Measurements from ENCODE around the gene DERA.
"Not testable (repeated sequence)": the region's sequence is repeated elsewhere in the genome, so short reads cannot be mapped to it uniquely, and the experiment has no call there.

Gene DERA

GRCh38 chr12:15956413-15957185, 45.5 kb downstream of the DERA start:
- Mint-ChIP-seq H3K27me3 (no peaks in the 10 kb centered on the region), H3K4me1 (peaks cover 2% of the 10 kb centered on the region), H3K4me3 (no peak overlapping the region), H3K36me3 (peaks cover 18% of the 10 kb centered on the region), H3K27ac (no peak overlapping the region), H3K9me3 (no peaks in the 10 kb centered on the region)
- DNase-seq (ENCODE audit: low spot score in 2 of 2): no peak
- ATAC-seq (ENCODE audit: low read depth): no peak

DNA sequence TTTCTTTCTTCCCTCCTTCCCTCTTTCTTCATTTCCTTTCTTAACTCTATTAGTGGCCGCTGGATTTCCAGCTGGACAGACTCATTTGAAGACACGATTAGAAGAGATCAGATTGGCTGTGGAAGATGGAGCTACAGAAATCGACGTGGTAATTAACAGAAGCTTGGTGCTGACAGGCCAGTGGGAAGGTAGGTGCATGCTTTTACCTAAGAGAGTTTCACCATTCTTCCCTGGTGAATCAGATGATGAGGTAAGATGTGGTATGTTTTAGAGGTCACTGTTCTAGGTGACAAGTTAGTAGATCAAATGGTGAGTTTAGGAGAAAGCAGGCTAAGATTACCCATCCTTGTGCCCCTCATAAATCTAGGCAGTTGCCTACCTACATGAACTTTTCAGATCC, 51.6 kb downstream of the DERA start:
- ATAC-seq (ENCODE audit: low read depth) (no peak), DNase-seq (ENCODE audit: low spot score in 2 of 2) (no peak)
- Mint-ChIP-seq H3K27ac (no peak overlapping the region), H3K36me3 (peaks cover 31% of the 10 kb centered on the region), H3K27me3 (no peaks in the 10 kb centered on the region), H3K4me1 (peaks cover 3% of the 10 kb centered on the region), H3K9me3 (no peaks in the 10 kb centered on the region), H3K4me3 (no peak overlapping the region)

- Mint-ChIP-seq H3K36me3 (peaks cover 33% of the 10 kb centered on the region), H3K4me3 (no peak overlapping the region), H3K9me3 (no peaks in the 10 kb centered on the region), H3K27me3 (no peaks in the 10 kb centered on the region), H3K4me1 (peaks cover 3% of the 10 kb centered on the region), H3K27ac (no peak overlapping the region)
- DNase-seq (ENCODE audit: low spot score in 2 of 2) (no peak), ATAC-seq (ENCODE audit: low read depth) (no peak)
Measured at GRCh38 chr12:15963271-15963670, 52.1 kb downstream of the DERA start.

DNA sequence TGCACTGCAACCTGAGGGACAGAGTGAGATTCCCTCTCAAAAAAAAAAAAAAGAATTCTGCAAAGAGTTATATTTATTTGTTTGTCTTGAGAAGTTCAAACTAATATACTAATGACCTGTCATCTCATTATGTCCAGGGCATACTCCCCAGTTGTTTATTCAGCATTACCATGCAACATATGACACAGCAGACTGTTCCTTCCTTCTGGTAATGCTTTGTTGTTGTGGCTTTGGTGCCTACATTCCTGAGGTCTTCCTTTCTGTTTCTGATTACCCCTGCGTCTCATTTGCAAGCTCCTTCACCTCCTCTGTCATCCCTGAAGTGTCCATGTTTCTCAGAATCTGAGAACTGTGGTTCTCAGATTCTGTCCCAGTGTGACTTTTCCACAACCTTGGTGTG, 55.3 kb downstream of the DERA start:
- no peaks in the 10 kb centered on the region for H3K27me3 Mint-ChIP-seq
- peaks cover 6% of the 10 kb centered on the region for H3K4me1 Mint-ChIP-seq
- no peak for ATAC-seq (ENCODE audit: low read depth)
- H3K4me3 Mint-ChIP-seq: no peak overlapping the region
- peaks cover 32% of the 10 kb centered on the region for H3K36me3 Mint-ChIP-seq
- DNase-seq (ENCODE audit: low spot score in 2 of 2): no peak
- H3K27ac Mint-ChIP-seq: no peak overlapping the region
- H3K9me3 Mint-ChIP-seq: no peaks in the 10 kb centered on the region

DNA sequence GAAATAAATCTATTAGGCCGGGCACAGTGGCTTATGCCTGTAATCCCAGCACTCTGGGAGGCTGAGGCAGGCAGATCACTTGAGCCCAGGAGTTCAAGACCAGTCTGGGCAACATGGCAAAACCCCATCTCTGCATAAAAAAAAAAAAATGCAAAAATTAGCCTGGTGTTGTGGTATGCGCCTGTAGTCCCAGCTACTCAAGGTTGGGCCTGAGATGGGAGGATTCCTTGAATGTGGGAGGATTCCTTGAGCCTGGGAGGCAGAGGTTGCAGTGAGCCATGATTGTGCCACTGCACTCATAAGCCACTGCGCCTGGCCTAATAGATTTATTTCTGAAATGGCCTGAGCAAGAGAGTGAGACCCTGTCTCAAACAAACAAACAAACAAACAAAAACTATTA, 55.9 kb downstream of the DERA start:
- H3K27ac Mint-ChIP-seq; DNase-seq (ENCODE audit: low spot score in 2 of 2); H3K4me1 Mint-ChIP-seq; ATAC-seq (ENCODE audit: low read depth); H3K9me3 Mint-ChIP-seq; H3K4me3 Mint-ChIP-seq; H3K27me3 Mint-ChIP-seq: not testable (repeated sequence)
- H3K36me3 Mint-ChIP-seq: peaks cover 30% of the 10 kb centered on the region

DNA sequence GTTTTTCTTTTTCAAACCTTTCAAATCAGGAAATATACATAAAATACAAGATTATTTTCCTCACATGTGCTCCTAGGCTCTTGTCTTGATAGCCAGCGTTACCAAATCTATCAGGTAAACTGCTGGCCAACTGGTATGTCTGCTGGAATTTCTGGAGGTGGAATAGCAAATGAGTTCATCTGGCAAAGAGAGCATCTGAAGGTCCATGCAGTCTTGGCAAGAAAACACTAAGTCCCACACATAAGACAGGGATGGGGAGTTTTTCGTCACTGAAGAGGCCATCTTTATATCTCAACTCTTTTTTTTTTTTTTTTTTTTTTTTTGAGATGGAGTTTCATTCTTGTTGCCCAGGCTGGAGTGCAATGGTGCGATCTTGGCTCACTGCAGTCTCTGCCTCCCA, 60.1 kb downstream of the DERA start:
- no peak for ATAC-seq (ENCODE audit: low read depth)
- H3K27me3 Mint-ChIP-seq: no peaks in the 10 kb centered on the region
- no peak overlapping the region for H3K4me3 Mint-ChIP-seq
- no peak for DNase-seq (ENCODE audit: low spot score in 2 of 2)
- H3K4me1 Mint-ChIP-seq: peaks cover 6% of the 10 kb centered on the region
- H3K27ac Mint-ChIP-seq: no peak overlapping the region
- H3K36me3 Mint-ChIP-seq: peaks cover 24% of the 10 kb centered on the region
- H3K9me3 Mint-ChIP-seq: no peaks in the 10 kb centered on the region

DNA sequence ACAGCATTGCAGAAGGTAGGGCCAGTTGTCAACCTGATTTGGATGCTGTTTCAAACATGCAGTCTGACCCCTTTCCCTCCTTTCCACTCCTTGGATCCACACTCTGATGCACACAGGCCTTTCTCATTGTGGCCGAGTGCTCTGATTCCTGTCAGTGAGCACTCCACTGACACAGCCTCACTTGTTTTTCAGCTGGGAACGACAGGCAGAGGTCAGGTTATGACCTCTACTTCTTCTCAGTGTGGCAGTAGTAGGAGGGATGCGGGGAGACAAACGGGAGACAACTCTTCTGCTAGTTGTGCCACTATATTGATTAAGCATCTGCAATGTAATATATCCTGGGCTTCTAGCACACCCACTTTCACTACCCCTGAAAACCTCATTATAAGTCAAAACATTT, 61.8 kb downstream of the DERA start:
- H3K27ac Mint-ChIP-seq: no peak overlapping the region
- DNase-seq (ENCODE audit: low spot score in 2 of 2) (no peak), ATAC-seq (ENCODE audit: low read depth) (no peak)
- H3K27me3 Mint-ChIP-seq: no peaks in the 10 kb centered on the region
- H3K4me3 Mint-ChIP-seq: no peak overlapping the region
- H3K36me3 Mint-ChIP-seq: peaks cover 26% of the 10 kb centered on the region
- H3K4me1 Mint-ChIP-seq: peaks cover 3% of the 10 kb centered on the region
- H3K9me3 Mint-ChIP-seq: no peaks in the 10 kb centered on the region

GRCh38 chr12:15977999-15978951, 67.1 kb downstream of the DERA start:
- H3K27me3 Mint-ChIP-seq: no peaks in the 10 kb centered on the region
- H3K4me3 Mint-ChIP-seq: no peak overlapping the region
- no peaks in the 10 kb centered on the region for H3K9me3 Mint-ChIP-seq
- peak overlapping the region; percentile 78 for H3K27ac Mint-ChIP-seq
- H3K4me1 Mint-ChIP-seq: no peaks in the 10 kb centered on the region
- DNase-seq (ENCODE audit: low spot score in 2 of 2): no peak
- peaks cover 19% of the 10 kb centered on the region for H3K36me3 Mint-ChIP-seq
- ATAC-seq (ENCODE audit: low read depth): no peak

DNA sequence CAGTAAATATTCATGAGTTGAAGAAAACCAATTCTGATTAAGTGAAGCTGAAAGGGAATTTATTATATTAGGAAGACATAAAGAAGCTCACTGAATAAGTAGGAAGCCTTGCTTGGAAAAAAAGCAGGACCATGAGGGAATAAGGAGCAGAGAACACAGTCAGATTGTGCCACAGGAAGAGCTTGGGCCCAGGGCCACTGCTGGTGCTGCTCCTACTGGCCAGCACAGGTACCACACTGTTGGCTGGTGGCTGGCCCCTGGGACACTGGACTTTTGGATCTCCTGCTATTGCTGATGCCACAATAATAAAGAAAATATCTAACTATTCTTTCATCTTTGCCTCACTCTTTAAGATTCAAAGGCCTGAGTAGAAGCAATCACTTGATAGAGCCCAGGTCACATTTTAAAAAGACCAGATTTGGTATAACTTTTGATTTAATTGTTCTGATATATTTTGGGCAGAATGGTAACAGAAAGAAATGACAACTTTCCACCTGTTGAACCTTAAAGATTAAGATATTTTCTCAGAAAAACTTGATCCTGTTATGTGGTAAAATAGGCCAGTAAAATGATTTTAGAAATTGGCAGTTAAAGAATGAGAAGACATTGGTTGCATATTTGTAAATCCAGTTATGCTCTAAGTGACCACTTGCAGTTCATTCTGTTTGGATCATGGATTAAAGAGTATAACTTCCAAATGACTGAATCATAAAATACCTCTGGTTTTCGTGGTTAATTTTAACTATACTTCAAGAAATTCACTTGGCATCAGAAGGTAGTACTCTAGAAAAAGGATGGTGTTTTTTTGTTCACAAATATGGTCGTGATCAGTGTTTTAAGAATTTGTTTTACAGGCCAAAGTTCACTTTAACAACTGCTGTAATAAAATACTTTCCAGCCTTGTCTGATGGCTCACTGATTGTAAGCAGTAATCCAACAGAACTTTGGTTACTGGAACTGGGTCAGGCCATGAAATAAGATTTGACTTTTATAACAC, 68.3 kb downstream of the DERA start:
- no peaks in the 10 kb centered on the region for H3K9me3 Mint-ChIP-seq
- H3K4me1 Mint-ChIP-seq: no peaks in the 10 kb centered on the region
- H3K27ac Mint-ChIP-seq: peak overlapping the region; percentile 78
- peaks cover 24% of the 10 kb centered on the region for H3K36me3 Mint-ChIP-seq
- H3K27me3 Mint-ChIP-seq: no peaks in the 10 kb centered on the region
- ATAC-seq (ENCODE audit: low read depth) (no peak), DNase-seq (ENCODE audit: low spot score in 2 of 2) (no peak)
- no peak overlapping the region for H3K4me3 Mint-ChIP-seq

DNA sequence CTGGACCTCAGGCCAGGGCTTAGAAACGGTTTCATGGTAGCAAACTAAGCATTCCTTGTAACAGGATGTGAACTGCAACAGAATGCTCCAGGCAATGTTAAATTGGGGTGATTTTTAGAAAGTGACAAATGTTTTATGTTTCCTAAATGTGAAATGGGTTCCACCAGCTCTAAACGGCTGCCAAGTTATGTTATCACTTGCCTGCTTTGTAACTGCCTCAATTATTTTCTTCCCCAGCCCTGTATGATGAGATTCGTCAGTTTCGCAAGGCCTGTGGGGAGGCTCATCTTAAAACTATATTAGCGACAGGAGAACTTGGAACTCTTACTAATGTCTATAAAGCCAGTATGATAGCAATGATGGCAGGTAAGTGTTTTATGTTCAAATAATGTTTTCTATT, 70.9 kb downstream of the DERA start:
- no peak for ATAC-seq (ENCODE audit: low read depth)
- H3K9me3 Mint-ChIP-seq: peaks cover 3% of the 10 kb centered on the region
- H3K4me1 Mint-ChIP-seq: peaks cover 17% of the 10 kb centered on the region
- H3K4me3 Mint-ChIP-seq: no peak overlapping the region
- H3K36me3 Mint-ChIP-seq: peaks cover 29% of the 10 kb centered on the region
- no peak overlapping the region for H3K27ac Mint-ChIP-seq
- no peaks in the 10 kb centered on the region for H3K27me3 Mint-ChIP-seq
- no peak for DNase-seq (ENCODE audit: low spot score in 2 of 2)

GRCh38 chr12:15982471-15982870, 71.3 kb downstream of the DERA start:
- peaks cover 27% of the 10 kb centered on the region for H3K36me3 Mint-ChIP-seq
- DNase-seq (ENCODE audit: low spot score in 2 of 2) (no peak), ATAC-seq (ENCODE audit: low read depth) (no peak)
- no peaks in the 10 kb centered on the region for H3K27me3 Mint-ChIP-seq
- no peak overlapping the region for H3K4me3 Mint-ChIP-seq
- H3K9me3 Mint-ChIP-seq: peaks cover 3% of the 10 kb centered on the region
- no peak overlapping the region for H3K27ac Mint-ChIP-seq
- H3K4me1 Mint-ChIP-seq: peaks cover 17% of the 10 kb centered on the region

DNA sequence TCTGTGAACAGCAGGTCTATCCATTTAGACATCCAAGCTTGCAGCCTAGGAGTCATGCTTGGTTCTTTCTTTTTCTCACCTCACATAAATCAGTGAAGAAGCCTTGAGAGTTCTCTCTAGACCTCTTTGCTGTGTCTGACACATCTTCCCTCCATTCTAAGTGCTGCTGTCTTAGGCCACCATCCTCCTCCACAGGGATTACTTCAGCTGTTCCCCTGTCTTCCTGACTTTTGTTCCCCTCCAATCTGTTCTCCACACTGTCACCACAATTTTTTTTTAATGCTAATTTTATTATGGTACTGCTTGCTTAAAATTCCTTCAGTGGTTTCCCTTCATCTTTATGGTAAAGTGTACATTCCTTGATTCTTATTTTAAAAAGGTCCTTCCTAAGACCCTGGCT, 71.8 kb downstream of the DERA start:
- ATAC-seq (ENCODE audit: low read depth): no peak
- H3K4me1 Mint-ChIP-seq: peaks cover 17% of the 10 kb centered on the region
- peaks cover 3% of the 10 kb centered on the region for H3K9me3 Mint-ChIP-seq
- H3K36me3 Mint-ChIP-seq: peaks cover 28% of the 10 kb centered on the region
- H3K27me3 Mint-ChIP-seq: no peaks in the 10 kb centered on the region
- peak overlapping the region; percentile 10 for H3K27ac Mint-ChIP-seq
- DNase-seq (ENCODE audit: low spot score in 2 of 2): no peak
- H3K4me3 Mint-ChIP-seq: no peak overlapping the region

DNA sequence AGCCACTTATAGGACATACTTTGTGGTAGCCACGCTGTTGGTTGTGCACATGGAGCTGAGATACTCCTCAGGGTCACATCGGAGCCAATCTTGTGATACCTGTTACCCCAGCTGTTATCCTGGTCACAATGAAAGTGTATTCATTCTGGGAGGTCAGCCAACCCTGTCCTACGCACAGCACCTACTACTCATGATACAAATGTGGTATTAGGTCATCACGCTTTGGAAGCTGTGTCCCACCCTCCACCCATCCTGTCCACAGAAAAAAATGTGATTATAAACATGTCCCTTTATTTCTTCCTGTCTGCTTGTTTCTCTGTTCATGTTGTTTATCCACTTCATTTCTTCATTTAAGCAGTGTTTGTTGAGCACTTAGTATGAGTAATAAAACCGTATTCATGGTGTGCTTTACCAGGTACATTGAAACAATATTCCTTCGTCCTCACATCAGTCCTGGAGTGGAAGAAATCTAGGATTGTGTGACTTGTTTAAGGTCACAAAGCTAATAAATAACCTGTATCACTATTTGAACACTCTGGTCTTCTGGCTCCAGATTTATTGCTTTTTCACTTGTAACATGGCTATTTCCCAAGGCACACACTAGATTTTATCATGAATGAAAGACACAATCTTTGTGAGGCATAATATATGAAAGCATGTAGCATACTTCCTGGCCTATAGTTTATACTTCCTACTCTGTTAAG, 73.1 kb downstream of the DERA start:
- Mint-ChIP-seq H3K27me3 (no peaks in the 10 kb centered on the region), H3K4me3 (no peak overlapping the region), H3K9me3 (peaks cover 3% of the 10 kb centered on the region), H3K36me3 (peaks cover 28% of the 10 kb centered on the region), H3K27ac (no peak overlapping the region), H3K4me1 (peaks cover 17% of the 10 kb centered on the region)
- ATAC-seq (ENCODE audit: low read depth): no peak
- DNase-seq (ENCODE audit: low spot score in 2 of 2): no peak

Data from memory B cell (primary cell).